ENCODE results near the gene IMPDH1. TPM values are rescaled to one million over a fixed set of nuclear protein-coding genes. Genes with fewer than 3 reads are reported as not detected.

IMPDH1 gene
- total RNA-seq, 3 donors from 2014 or later: 31.8 to 68.8 (median 58.2) TPM

- H3K4me1 ChIP-seq: no peaks in the 10 kb centered on the region
- intact Hi-C loops (cut with DNase I; ENCODE audit: low total_unique reads): no loop called here
- DNase-seq (ENCODE audit: low spot score in 2 of 2): no peak
Measured at GRCh38 chr7:128425850-128426249, 16.1 kb upstream of the IMPDH1 start.

GRCh38 chr7:128424686-128425275 is 15.0 kb upstream of the IMPDH1 start:
- Histone ChIP-seq H3K27me3 (no peaks in the 10 kb centered on the region), H3K27ac (no peak overlapping the region), H3K36me3 (no peaks in the 10 kb centered on the region), H3K4me3 (no peak overlapping the region), H3K4me1 (no peaks in the 10 kb centered on the region), H3K9me3 (no peaks in the 10 kb centered on the region)
- TF ChIP-seq, protein P1, sequence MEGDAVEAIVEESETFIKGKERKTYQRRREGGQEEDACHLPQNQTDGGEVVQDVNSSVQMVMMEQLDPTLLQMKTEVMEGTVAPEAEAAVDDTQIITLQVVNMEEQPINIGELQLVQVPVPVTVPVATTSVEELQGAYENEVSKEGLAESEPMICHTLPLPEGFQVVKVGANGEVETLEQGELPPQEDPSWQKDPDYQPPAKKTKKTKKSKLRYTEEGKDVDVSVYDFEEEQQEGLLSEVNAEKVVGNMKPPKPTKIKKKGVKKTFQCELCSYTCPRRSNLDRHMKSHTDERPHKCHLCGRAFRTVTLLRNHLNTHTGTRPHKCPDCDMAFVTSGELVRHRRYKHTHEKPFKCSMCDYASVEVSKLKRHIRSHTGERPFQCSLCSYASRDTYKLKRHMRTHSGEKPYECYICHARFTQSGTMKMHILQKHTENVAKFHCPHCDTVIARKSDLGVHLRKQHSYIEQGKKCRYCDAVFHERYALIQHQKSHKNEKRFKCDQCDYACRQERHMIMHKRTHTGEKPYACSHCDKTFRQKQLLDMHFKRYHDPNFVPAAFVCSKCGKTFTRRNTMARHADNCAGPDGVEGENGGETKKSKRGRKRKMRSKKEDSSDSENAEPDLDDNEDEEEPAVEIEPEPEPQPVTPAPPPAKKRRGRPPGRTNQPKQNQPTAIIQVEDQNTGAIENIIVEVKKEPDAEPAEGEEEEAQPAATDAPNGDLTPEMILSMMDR (IDR thresholded peaks at IDR 0.05): no peak
- TF ChIP-seq POLR2AphosphoS5 (IDR thresholded peaks at IDR 0.05): no peak
- TF ChIP-seq POLR2A (IDR thresholded peaks at IDR 0.05): no peak
- intact Hi-C loops (cut with DNase I; ENCODE audit: low total_unique reads): no loop called here
- no peak for DNase-seq (ENCODE audit: low spot score in 2 of 2)

More at GRCh38 chr7:128425850-128426249, 16.1 kb upstream of the IMPDH1 start:
- Histone ChIP-seq H3K9me3 (no peaks in the 10 kb centered on the region), H3K36me3 (no peaks in the 10 kb centered on the region), H3K27ac (no peak overlapping the region), H3K4me3 (no peak overlapping the region), H3K27me3 (no peaks in the 10 kb centered on the region)
- TF ChIP-seq, protein P1 (IDR thresholded peaks at IDR 0.05): peak; percentile 71 to 74 (median 72)
- no peak for TF ChIP-seq POLR2A (IDR thresholded peaks at IDR 0.05)

- intact Hi-C loops (cut with DNase I; ENCODE audit: low total_unique reads): no loop called here
- Histone ChIP-seq H3K4me3 (no peak overlapping the region), H3K27ac (no peak overlapping the region), H3K36me3 (no peaks in the 10 kb centered on the region), H3K27me3 (no peaks in the 10 kb centered on the region), H3K9me3 (no peaks in the 10 kb centered on the region), H3K4me1 (no peaks in the 10 kb centered on the region)
- TF ChIP-seq, protein P1 (IDR thresholded peaks at IDR 0.05): no peak
- TF ChIP-seq POLR2A (IDR thresholded peaks at IDR 0.05) (no peak), POLR2AphosphoS5 (IDR thresholded peaks at IDR 0.05) (no peak)
- no peak for DNase-seq (ENCODE audit: low spot score in 2 of 2)
Measured at GRCh38 chr7:128422842-128423241, 13.1 kb upstream of the IMPDH1 start.

DNA sequence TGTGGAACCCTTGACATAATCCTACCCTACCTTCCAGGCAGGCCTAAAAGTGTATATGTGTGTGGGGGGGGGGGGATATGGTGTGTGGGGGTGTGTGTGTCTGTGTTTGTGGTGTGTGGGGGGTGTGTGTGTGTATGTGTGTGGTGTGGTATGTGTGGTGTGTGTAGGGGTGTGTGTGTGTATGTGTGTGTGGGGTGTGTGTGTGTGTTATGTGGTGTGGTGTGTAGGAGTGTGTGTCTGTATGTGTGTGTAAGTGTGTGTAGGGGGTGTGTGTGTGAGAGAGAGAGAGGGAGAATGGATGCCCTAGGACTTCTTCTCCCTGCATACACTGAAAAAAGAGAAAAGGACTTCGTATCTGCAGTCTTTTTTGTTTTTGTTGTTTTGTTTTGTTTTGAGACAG is 12.3 kb upstream of the IMPDH1 start:
- TF ChIP-seq, protein P1 (IDR thresholded peaks at IDR 0.05): no peak
- no peak for TF ChIP-seq POLR2AphosphoS5 (IDR thresholded peaks at IDR 0.05)
- no peak for TF ChIP-seq POLR2A (IDR thresholded peaks at IDR 0.05)
- Histone ChIP-seq H3K27ac (no peak overlapping the region), H3K4me1 (no peaks in the 10 kb centered on the region), H3K4me3 (no peak overlapping the region), H3K36me3 (no peaks in the 10 kb centered on the region), H3K9me3 (no peaks in the 10 kb centered on the region), H3K27me3 (no peaks in the 10 kb centered on the region)
- intact Hi-C loops (cut with DNase I; ENCODE audit: low total_unique reads): no loop called here
- DNase-seq (ENCODE audit: low spot score in 2 of 2): no peak

DNA sequence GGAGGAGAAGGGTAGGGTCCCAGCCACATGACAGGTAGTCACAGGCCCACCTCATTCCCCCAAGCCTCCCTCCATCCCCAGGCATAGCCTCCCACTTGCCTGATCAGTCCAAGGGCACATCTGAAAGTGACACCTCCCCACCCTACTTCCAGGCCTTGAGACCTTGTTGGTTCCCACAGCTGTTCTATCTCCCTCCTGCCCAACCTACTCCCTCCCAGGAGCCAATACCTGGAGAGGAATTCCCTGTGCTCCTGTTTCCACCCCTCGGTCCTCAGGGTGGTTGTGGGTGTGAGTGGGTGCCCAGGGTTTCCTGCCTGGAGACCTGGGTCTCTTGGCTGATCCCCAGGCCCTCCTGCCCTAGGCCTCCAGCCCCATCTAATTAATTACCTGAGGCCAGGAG is 11.6 kb upstream of the IMPDH1 start:
- DNase-seq (ENCODE audit: low spot score in 2 of 2): no peak
- TF ChIP-seq POLR2A (IDR thresholded peaks at IDR 0.05) (no peak), POLR2AphosphoS5 (IDR thresholded peaks at IDR 0.05) (no peak)
- TF ChIP-seq, protein P1 (IDR thresholded peaks at IDR 0.05): no peak
- no peak overlapping the region for H3K4me3 ChIP-seq
- H3K27me3 ChIP-seq: no peaks in the 10 kb centered on the region
- no peak overlapping the region for H3K27ac ChIP-seq
- intact Hi-C loops (cut with DNase I; ENCODE audit: low total_unique reads): no loop called here
- no peaks in the 10 kb centered on the region for H3K9me3 ChIP-seq
- no peaks in the 10 kb centered on the region for H3K36me3 ChIP-seq
- H3K4me1 ChIP-seq: no peaks in the 10 kb centered on the region
